HG02852 (cell line): ENCODE measurements around the gene UBE2E2.
"Not testable (repeated sequence)": the region's sequence is repeated elsewhere in the genome, so short reads cannot be mapped to it uniquely, and the experiment has no call there.

Experiments used
- ATAC-seq: cut with Tn5 transposase; IDR thresholded peaks from one replicate; pipeline ENCODE4 v1.9.1; 2021; ENCODE audit warnings: mild to moderate bottlenecking, moderate library complexity; ENCODE audit not compliant: unreplicated experiment

UBE2E2 gene

DNA sequence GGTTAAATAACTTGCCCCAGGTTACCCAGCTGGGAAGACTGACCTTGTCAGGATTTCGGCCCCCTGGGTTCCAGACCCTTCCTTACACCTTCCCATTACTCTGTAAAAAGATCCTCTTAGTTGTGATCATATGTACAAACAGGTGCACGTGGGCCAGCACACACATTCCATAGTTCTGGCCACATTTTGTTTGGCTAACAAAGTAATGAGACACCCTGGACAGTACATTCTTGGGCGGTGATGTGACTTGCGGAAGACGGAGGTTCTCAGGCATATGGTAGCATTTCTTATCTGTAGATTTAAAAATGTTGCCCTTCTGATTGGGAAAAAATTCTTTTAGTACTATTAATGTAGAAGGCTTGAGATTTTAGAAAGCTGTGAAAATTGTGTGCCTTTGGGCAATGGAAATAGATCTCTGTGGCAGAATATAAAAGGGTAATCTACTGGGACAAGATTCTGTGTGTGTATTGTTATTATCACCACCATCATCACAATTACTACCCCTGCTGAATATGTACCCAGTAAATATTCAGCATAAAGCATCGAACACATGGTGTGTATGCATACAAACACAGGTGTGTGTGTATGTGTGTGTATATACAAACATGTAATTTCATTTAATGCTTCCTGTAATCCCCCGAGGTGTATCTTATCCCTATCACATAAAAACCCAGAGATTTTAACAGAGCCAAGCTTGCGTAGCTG lies 397.2 kb downstream of the UBE2E2 start:
- ATAC-seq = no peak

DNA sequence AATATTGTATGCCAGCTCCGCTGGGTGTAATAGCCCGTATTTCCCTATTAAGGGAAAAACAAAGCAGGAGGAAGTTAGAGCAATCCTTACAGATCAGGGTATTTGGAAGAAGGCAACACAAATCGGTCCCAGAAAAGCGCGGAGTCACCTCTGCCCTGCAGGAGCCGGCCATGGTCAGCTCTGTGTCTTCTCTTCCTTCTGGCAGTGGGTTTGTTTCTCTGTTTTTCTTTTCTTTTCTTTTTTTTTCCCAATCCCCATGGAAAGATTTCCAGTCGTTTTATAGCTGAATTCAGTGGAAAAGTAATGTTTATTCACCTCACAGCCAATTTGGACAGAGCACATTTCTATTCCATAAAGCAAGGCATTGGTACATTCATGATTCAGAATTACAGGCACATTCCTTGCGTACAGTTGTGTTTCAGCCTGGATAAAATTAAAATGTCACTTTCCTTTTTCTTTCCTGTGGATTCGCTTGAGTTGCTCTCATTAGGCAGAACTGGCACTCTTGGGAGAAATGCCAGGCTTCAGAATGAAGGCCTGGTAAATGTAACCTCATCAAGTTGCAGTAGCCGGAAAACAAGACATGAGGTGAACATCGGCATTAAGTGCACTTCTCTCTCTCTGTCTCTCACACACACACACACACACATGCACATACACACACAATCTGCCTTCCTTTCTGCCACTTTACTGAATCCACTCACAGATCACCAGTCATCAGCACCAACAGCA lies 398.1 kb downstream of the UBE2E2 start:
- no peak for ATAC-seq

DNA sequence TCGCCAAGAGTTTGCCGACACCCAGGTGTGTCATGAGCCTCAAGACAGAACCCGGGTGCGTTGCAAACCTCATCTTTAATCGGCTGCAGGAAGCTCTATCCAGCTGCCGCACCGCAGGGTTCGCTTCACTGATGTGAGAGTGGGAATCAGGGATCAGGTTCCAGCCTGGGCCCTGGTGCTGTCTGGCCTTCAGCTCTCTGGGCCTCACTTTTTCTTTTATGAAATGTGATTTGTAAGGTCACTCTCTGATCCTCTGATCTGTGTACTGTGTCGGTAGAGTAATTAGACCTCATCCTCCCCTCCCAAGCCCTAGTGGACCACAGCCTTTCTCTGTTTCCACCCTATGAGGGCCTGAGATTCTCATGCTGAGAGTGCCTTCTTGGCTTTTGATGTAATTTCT lies 399.8 kb downstream of the UBE2E2 start:
- ATAC-seq = no peak

DNA sequence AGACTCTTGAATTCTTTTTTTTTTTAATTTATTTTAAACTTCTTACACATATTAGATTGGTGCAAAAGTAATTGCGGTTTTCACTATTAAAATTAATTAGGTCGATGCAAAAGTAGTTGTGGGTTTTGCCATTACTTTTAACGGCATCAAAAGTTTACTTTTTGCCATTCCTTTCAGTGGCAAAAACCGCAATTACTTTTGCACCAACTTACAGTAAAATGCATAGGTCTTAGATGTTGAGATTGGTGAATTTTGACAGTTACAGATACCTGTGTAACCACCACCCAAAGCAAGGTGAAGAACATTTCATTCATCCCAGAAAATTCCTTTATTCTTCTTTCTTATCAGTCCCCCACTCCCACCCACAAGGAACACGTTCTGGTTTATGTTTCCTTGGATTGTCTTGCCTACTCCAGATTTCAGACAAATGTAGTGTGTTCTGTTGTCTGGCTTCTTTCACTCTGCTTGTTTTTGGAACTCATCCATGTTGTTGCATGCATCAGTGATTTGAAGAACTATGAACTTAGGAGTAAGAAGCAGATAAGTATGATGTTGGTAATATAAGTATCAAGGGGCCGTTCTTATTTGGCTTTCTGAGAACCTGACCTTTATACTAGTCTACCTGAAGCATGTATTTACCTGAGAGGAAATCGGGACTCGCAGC lies 404.2 kb downstream of the UBE2E2 start:
- ATAC-seq = no peak

DNA sequence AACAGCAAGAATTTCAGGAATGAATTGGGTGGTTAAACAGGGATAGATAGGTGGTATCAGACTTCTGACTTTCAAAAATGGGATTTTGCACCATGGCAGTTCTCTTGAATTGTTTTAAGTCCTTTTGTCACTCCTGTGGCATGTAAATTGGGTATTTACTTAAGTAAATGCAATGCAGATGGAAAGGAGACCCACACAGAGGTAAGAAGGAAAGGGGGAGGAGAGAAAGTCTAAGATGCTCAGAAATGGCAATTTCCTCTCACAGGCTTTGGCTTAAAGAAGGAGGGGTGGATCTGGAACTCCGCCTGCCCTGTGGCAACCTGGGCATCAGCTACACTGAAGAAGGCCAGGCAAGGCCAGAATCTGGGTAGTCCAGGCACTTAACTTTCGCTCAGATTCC lies 405.5 kb downstream of the UBE2E2 start:
- no peak for ATAC-seq

DNA sequence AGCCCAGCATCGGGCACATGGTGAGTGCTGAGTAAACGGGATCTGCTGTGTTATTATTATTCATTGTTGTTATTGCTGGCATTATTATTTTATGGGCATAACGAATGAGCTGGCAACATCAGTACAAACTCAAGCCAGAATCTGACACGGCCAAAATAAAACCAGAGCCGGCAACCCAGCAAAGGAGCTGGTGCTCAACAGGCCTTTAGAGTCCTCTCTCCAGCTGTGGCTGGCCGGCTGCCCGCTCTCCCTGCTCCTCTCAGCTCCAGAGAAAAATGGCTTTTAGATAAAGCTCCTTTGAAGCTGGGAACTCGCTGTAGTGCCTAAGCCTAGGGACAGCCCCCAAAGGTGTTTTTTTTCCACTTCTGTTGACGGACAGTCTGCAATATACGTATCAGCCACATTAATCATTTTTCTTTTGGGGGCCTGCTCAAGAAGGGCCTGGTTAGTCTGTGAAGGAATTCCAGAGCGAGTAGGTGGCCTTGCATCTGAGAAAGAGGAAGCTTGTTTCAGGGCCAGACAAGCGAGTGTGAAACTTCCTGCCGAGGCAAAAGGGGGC lies 408.7 kb downstream of the UBE2E2 start:
- no peak for ATAC-seq

DNA sequence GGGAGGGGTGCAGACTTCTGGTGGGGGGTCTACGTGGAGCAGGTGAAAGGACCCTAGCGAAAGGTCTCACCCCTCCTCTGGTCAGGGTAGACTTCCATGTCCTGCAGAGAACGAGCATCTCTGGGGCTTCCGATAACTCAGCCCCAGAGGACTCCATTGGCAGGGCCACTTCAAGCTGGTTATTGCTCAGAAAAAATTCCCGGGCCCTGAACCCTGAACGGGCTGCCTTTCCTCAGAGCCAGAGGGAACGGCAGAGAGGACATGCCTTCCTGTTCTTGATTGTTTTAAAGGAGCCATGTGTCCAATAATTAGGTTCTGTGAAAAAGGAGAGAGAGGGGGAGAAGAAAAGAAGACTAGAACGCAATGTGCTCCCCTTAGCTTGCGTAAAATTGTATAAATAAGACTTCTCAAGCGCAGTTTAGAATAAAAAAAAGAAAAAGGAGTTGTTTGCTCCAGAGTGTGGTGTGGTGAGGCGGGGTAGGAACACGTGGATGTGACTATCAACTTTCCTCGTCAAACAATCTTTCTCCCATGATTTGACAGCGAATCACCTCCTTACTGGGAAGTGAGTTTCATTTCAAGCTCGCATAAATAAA lies 409.3 kb downstream of the UBE2E2 start:
- ATAC-seq = no peak

DNA sequence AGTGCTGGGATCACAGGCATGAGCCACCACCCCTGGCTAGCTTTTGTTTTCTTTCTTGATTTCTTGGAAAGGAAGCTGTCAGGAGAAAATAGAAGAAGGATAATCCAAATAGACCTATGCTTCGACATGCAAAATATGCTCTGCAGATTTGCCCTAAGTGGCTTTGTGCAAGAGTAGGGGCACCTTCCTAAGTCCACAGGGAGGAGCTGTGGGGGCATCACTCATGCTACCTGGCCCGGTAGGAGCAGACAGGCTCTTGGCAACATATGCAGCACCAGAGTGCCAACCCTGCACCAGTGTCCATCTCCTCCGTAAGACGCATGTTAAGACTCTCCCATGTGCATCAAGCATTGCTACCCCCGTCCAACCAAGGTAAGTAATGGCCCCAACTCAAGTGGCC lies 411.9 kb downstream of the UBE2E2 start:
- no peak for ATAC-seq

DNA sequence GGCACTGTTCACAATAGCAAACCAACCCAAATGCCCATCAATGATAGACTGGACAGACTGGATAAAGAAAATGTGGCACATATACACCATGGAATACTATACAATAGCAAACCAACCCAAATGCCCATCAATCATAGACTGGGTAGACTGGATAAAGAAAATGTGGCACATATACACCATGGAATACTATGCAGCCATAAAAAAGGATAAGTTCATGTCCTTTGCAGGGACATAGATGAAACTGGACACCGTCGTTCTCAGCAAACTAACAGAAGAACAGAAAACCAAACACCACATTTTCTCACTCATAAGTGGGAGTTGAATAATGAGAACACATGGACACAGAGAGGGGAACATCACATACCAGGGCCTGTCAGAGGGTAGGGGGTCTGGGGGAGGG lies 415.3 kb downstream of the UBE2E2 start:
- ATAC-seq = not testable (repeated sequence)

DNA sequence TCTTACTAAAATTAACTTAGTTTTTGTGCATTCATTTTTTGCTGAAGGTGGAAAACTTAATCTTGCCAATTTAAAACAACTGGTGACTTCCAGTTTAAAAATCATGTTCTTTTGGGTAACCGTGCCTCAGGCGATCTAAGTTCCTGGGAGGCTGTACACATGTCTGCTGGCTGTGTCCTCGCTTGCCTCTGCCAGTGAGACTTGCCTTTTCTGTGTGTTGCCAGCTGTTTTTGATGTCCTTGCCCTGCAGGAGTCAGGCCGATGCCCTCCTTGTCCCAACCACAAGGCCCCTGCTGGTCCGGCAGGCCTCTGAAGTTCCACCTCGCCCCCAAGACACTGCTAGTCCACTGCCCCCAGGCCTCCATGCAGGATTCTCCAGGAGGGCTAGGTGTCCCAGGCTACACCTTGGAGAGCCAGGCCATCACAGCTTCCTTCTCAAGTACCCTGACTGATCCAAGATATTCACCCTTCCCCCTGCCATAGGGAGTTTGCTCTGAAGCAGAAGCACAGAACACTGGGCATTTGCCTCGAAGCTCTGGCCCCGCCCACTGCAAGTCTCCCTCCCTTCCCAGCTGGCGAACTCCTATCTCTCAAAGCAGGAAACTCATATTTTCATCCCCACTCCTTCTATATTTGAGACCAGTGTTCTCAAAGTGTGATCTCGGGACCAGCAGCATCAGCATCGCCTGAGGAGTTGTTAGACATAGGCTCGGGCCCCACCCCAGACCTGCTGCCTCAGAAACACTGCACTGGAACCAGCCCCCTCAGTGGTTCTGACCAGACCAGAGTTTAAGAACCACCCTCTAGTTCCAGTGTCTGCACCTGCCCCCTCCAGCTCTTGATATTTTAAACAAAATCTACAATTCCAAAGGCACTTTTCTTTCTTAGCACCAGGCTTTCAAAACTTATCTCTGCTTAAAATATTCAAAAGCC lies 416.8 kb downstream of the UBE2E2 start:
- ATAC-seq = no peak

DNA sequence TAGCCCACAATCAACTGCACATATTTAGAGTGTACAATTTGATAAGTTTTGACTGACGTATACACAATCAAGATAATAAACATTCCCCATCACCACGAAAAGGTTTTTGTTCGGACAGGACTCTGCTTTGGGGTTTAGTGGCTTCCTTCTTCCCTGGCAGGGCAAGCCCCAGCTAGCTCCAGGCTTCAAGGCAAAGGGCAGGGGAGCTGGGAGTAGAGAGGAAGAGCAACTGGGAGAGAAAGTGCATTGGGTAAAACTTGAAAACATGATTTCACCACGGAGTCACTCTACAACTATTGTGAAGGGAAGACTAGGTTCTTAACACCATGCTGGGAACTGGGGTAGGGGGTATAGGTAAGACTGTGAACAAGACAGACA lies 417.5 kb downstream of the UBE2E2 start:
- ATAC-seq = no peak

DNA sequence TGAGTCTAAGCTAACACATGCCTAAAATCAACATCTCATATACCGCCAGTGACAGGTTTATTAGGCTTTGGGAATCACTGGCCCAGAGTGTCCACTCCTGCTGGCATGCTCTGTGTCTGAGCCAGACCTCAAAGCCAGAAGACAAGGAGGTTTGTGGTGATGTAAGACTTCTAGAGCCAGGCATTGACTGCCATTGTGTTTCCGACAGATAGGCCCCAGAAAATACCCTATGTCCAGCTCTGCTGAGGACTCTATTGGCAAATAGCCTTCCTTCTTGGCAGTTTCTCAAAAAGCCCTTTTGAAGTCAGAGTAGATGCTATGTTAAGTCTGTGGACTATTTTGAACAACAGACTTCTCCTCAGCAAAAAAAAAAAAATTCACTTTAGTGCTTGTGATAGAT lies 420.7 kb downstream of the UBE2E2 start:
- no peak for ATAC-seq

DNA sequence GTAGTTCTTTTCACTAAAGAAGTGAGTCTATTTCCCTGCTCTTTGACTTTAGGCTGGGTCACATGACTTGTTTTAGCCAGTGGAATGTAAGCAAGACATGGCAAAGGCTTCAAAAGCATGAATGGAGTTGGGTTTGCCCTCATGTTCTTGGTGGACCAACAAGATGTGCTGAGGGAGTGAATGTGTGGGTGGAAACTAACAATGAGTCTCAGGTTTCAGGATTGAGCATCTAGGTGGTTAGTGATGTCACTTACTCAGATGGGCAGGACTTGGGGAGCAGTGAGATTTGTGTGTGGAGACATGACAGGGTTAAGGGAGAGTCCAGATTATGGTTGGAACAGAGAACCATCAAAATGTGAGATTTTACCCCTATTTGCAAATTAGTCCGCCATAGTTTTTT lies 421.2 kb downstream of the UBE2E2 start:
- ATAC-seq = no peak

DNA sequence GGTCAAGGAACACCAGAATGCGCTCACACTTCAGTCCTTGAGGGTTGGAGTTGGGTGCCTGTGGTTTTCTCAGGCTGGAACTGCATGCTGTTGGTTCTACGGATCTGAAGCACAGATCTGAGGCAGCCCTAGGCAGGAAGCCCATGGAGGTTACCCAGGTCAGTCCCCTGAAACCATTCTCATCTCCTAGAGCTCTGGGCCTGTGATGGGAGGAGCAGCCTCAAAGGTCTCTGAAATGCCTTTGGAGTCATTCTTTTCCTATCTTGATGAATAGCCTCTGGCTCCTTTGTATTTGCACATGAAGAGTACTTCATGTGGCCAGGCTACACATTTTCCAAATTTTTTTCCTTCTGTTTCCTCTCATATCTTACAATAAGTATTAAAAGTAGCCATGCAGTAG lies 423.3 kb downstream of the UBE2E2 start:
- no peak for ATAC-seq

DNA sequence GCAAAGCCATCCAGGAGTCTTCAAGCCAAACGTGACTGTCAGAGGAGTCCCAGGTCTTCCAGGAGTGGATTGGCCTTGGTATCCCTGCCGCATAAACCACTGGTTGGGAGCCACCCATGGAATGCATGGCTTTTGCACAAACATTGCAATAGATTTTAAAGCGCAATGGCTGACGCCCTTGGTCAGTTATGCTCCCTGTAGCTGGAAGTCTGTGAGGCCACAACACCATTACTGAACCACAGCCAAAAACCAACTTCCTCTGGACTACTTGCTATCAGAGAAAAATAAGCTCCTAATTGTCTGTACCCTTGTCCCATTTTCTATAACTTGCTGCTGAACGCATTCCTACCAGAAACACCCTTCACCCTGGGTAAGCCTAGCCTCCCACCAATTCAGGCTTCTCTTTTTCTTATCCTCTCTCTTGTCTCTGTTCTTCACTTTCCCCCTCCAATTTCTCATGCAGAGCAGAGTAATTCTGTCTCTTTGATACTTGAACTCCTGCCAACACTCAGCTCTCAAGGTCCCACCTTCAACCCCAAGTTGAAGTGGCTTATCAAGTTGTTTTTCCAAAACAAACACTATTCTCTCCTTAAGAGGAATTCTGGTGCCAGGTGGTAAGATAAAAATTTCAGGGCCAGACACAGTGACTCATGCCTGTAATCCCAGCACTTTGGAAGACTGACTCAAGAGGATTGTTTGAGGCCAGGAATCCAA lies 426.2 kb downstream of the UBE2E2 start:
- ATAC-seq = no peak

DNA sequence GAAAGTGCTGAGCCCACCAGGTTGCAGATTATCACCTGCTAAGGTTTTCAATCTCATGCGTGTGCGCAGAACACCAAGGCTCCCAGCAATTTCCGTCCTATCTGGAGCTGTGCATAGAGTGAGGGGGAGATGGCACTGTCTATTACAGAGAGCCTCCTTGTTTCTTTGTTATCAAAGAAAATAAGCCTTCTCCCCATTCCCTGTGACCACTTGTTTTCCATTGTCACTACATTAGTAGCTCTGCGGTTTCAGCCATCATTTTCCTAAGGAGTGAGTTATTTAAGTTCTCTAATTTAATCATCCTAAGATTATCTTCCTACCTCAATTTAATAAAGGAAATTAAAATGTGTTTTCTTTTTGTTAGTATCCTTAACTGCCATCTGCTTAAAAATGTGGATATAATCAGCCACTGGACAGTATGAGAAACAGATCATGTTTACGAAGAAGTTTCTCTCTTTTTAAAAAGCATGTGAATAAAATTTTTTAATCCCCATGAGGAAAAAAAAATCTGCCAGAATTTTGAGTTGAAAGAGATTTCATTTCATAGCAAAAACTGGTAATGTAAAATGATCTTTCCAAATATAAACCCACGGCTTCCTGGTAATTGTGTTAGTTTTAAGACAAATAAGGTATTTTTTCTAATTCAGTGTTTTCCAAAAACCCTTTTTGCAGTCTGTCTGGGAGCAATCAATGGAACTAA lies 430.3 kb downstream of the UBE2E2 start:
- ATAC-seq = no peak

DNA sequence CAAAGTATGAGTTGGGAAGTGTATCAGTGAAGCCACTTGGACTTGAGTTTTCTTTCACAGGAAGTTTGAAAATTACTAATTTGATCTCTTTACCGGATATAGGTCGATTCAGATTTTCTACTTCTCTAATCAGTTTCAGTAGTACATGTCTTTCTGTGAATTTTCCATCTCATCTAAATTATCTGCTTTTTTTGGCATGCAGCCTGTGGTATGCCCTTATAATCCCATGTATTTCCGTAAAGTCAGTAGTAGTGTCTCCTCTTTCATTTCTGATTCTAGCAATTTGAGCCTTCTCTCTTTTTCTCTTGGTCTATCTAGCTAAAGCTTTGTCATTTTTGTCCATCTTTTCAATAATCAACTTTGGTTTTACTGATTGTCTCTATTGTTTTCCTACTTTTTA lies 434.2 kb downstream of the UBE2E2 start:
- ATAC-seq = no peak

DNA sequence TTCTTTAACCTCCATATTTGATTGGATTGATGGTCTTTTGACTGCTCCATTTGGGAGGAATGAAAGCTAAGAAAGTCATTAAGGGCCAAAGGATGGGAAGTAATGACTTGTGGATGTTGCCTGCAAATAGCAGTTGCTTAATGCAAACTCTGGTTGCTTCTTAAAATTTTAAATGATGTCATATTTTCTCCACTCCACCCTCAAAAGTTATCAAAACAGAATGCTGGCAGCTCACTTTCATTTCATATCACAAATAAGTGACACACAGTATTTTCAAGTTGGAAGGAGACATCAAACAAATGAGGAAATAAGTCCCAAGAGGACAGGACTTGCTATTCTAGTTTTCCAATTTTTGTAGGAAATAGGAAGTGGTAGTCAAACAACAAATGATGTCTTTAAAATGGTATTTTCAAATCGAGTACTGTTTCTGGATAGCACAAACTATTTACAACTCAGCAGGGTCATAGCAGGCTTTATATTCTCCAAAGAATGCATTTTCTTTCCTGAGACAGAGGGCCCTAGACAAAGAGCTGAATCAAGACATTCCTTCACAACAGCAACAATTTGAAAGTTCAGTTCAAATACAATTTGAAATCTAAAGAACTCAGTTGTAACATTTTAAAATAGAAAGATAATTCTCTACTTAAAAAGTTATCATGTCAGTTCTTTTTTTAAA lies 437.5 kb downstream of the UBE2E2 start:
- ATAC-seq = no peak
